GM18868 (cell line): Measurements from ENCODE around the gene BICD1.

Experiments
- ATAC-seq: cut with Tn5 transposase; IDR thresholded peaks from one replicate; pipeline ENCODE4 v1.9.1; 2021; ENCODE audit warnings: mild to moderate bottlenecking, moderate library complexity; ENCODE audit not compliant: unreplicated experiment

BICD1 gene

GRCh38 chr12:32240831-32241230 lies 134.2 kb downstream of the BICD1 start:
- ATAC-seq = no peak

GRCh38 chr12:32242641-32243040 lies 136.0 kb downstream of the BICD1 start:
- no peak for ATAC-seq

GRCh38 chr12:32248441-32249140 lies 141.9 kb downstream of the BICD1 start:
- ATAC-seq = no peak

- no peak for ATAC-seq
Measured at GRCh38 chr12:32249777-32250176, 143.1 kb downstream of the BICD1 start.

- ATAC-seq = peak; percentile 92
Measured at GRCh38 chr12:32252199-32253073, 145.8 kb downstream of the BICD1 start.

GRCh38 chr12:32253154-32253790 lies 146.6 kb downstream of the BICD1 start:
- no peak for ATAC-seq

- ATAC-seq = no peak
Measured at GRCh38 chr12:32254260-32254956, 147.8 kb downstream of the BICD1 start.

- ATAC-seq = no peak
Measured at GRCh38 chr12:32255588-32255987, 148.9 kb downstream of the BICD1 start.

GRCh38 chr12:32257695-32258496 lies 151.2 kb downstream of the BICD1 start:
- no peak for ATAC-seq

- no peak for ATAC-seq
Measured at GRCh38 chr12:32260696-32261095, 154.0 kb downstream of the BICD1 start.

GRCh38 chr12:32261638-32262037 lies 155.0 kb downstream of the BICD1 start:
- ATAC-seq = no peak

- peak; percentile 67 for ATAC-seq
Measured at GRCh38 chr12:32264961-32265360, 158.3 kb downstream of the BICD1 start.

GRCh38 chr12:32265456-32265855 lies 158.8 kb downstream of the BICD1 start:
- ATAC-seq = no peak

- ATAC-seq = peak; percentile 74
Measured at GRCh38 chr12:32265951-32266350, 159.3 kb downstream of the BICD1 start.

- ATAC-seq = no peak
Measured at GRCh38 chr12:32266756-32267155, 160.1 kb downstream of the BICD1 start.

GRCh38 chr12:32270818-32271710 lies 164.4 kb downstream of the BICD1 start:
- no peak for ATAC-seq

GRCh38 chr12:32272465-32272864 lies 165.8 kb downstream of the BICD1 start:
- peak; percentile 38 for ATAC-seq

- peak; percentile 56 for ATAC-seq
Measured at GRCh38 chr12:32273063-32273522, 166.4 kb downstream of the BICD1 start.

- peak; percentile 94 for ATAC-seq
Measured at GRCh38 chr12:32273712-32274111, 167.1 kb downstream of the BICD1 start.
